Breast epithelium (tissue), 4 donors: ENCODE data around the gene HMGCLL1. TPM values are rescaled to one million over a fixed set of nuclear protein-coding genes. Genes with fewer than 3 reads are reported as not detected.

ENCODE experiments used
- DNase-seq, 2 donors: peaks; one replicate each; pipeline ENCODE4 v3.0.0-alpha.2; 2019; ENCODE audit warnings: low spot score in 2 of 2
- H3K27ac ChIP-seq, 2 donors: fragments of 200-600 bp; sonication (generic) in 1 of 2; one replicate each; pipeline ENCODE4 v1.5.1; 2016 to 2019; ENCODE audit warnings: mild to moderate bottlenecking in 1 of 2
- H3K27me3 ChIP-seq, 2 donors: fragments of 200-600 bp; sonication (generic) in 1 of 2; one replicate each; pipeline versions ENCODE4 v1.5.1 to v1.6.0; 2017 to 2019; ENCODE audit warnings: control low read depth in 1 of 2, mild to moderate bottlenecking in 1 of 2
- H3K36me3 ChIP-seq: fragments of 200-600 bp; one replicate; pipeline ENCODE4 v1.5.1; 2019
- H3K4me1 ChIP-seq, 2 donors: fragments of 200-600 bp; sonication (generic); one replicate each; pipeline ENCODE4 v1.5.1; 2016 to 2019; ENCODE audit warnings: control low read depth in 1 of 2
- H3K4me3 ChIP-seq, 3 donors: fragments of 200-600 bp; sonication (generic); 1 replicate in 2 of 3; 2 replicates in 1 of 3; pipeline ENCODE4 v1.5.1; 2016 to 2019; ENCODE audit warnings: mild to moderate bottlenecking in 3 of 3, moderate library complexity in 2 of 3
- H3K9me3 ChIP-seq, 2 donors: fragments of 200-600 bp; sonication (generic) in 1 of 2; one replicate each; pipeline ENCODE4 v1.5.1; 2016 to 2019; ENCODE audit warnings: control low read depth in 1 of 2
- POLR2A ChIP-seq: fragments of 450-650 bp; IDR thresholded peaks from one replicate; pipeline ENCODE4 v1.6.1; 2016; ENCODE audit warnings: antibody characterized with exemption, mild to moderate bottlenecking, moderate library complexity
- POLR2AphosphoS5 ChIP-seq, 3 donors: sonication (generic); formaldehyde crosslinking; IDR thresholded peaks; one replicate each; pipeline ENCODE4 v1.6.1; 2017; ENCODE audit warnings: antibody characterized with exemption in 3 of 3
- intact Hi-C: fragments of 100-400 bp; cut with DNase I; formaldehyde crosslinking; loops from one replicate; pipeline ENCODE4 v1.15.1; 2023; ENCODE audit warnings: low total_unique reads
- total RNA-seq, 3 donors: library from RNA; depleted of rRNA; stranded (reverse); fragments of >200 nt; gene quantifications; one replicate each; pipeline ENCODE4 v1.1.0, GENCODE V29; 2016
- TF ChIP-seq, protein P1 (sequence below), 3 donors: fragments of 450-650 bp; IDR thresholded peaks; one replicate each; pipeline ENCODE4 v1.5.1; 2016 to 2017; ENCODE audit warnings: antibody characterized with exemption in 3 of 3, mild to moderate bottlenecking in 3 of 3, moderate library complexity in 3 of 3

Gene HMGCLL1
- total RNA-seq, 3 donors from 2014 or later, result 2.6 to 6.9 (median 3.7) TPM

DNA sequence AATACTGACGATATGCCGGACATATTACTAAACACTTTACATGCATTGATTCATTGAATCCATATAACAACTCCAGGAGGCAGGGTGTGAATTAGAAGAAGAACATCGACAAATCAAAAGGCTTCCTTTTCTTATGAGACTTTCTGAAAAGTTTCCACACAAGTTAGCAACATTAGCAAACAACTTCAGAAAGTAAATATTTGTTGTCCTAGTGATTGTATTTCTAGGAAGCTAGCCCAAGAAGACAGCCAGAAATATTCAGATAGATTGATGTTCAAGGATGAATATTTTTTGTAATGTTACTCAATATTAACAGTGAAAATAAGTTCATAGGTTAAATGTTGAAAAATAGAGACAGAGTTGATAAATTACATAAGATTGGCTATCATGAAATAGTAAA lies 131.1 kb downstream of the HMGCLL1 start:
- Histone ChIP-seq H3K27me3 (no peaks in the 10 kb centered on the region), H3K9me3 (no peaks in the 10 kb centered on the region), H3K4me3 (no peak overlapping the region), H3K27ac (no peak overlapping the region), H3K36me3 (no peaks in the 10 kb centered on the region), H3K4me1 (no peaks in the 10 kb centered on the region)
- no peak for TF ChIP-seq POLR2AphosphoS5 (IDR thresholded peaks at IDR 0.05)
- no peak for TF ChIP-seq POLR2A
- TF ChIP-seq, protein P1, sequence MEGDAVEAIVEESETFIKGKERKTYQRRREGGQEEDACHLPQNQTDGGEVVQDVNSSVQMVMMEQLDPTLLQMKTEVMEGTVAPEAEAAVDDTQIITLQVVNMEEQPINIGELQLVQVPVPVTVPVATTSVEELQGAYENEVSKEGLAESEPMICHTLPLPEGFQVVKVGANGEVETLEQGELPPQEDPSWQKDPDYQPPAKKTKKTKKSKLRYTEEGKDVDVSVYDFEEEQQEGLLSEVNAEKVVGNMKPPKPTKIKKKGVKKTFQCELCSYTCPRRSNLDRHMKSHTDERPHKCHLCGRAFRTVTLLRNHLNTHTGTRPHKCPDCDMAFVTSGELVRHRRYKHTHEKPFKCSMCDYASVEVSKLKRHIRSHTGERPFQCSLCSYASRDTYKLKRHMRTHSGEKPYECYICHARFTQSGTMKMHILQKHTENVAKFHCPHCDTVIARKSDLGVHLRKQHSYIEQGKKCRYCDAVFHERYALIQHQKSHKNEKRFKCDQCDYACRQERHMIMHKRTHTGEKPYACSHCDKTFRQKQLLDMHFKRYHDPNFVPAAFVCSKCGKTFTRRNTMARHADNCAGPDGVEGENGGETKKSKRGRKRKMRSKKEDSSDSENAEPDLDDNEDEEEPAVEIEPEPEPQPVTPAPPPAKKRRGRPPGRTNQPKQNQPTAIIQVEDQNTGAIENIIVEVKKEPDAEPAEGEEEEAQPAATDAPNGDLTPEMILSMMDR (IDR thresholded peaks at IDR 0.05), result no peak
- intact Hi-C loops, result loop anchor here (10.0 kb wide), 1 partner anchor 397 kb away; no protein-coding TSS in a partner anchor
- no peak for DNase-seq

DNA sequence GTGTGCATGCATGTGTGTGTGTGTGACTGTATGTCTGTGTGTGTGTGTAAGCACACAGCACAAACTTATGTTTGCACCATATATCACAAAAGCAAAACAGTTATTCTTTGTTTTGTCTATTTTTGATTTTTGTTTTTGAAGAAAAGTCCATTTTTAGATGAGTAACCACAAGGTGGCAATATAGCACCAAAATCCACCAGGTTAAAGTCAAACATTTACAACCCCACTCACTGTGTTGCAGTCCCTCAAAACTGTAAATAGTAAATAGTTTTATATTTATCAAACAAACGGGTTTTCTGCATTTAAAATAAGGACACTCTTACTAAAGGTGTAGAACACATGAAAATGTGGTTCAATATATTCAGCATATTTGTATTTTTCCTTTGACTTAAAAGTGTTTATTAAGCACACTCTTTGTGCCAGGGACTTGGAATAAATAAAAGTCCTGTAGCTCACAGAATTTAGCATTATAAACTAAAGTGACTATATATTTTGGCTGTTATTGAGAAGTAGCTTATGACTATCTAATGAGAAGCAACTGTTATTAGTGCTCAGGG lies 133.3 kb downstream of the HMGCLL1 start:
- no peaks in the 10 kb centered on the region for H3K9me3 ChIP-seq
- TF ChIP-seq POLR2AphosphoS5 (IDR thresholded peaks at IDR 0.05), result no peak
- TF ChIP-seq, protein P1 (IDR thresholded peaks at IDR 0.05), result peak; percentile 50 to 78 (median 61)
- TF ChIP-seq POLR2A, result no peak
- no peaks in the 10 kb centered on the region for H3K27me3 ChIP-seq
- H3K4me1 ChIP-seq, result no peaks in the 10 kb centered on the region
- no peak for DNase-seq
- no peak overlapping the region for H3K27ac ChIP-seq
- intact Hi-C loops, result loop anchor here (10.0 kb wide), 1 partner anchor 399 kb away; no protein-coding TSS in a partner anchor
- H3K4me3 ChIP-seq, result no peak overlapping the region
- no peaks in the 10 kb centered on the region for H3K36me3 ChIP-seq

DNA sequence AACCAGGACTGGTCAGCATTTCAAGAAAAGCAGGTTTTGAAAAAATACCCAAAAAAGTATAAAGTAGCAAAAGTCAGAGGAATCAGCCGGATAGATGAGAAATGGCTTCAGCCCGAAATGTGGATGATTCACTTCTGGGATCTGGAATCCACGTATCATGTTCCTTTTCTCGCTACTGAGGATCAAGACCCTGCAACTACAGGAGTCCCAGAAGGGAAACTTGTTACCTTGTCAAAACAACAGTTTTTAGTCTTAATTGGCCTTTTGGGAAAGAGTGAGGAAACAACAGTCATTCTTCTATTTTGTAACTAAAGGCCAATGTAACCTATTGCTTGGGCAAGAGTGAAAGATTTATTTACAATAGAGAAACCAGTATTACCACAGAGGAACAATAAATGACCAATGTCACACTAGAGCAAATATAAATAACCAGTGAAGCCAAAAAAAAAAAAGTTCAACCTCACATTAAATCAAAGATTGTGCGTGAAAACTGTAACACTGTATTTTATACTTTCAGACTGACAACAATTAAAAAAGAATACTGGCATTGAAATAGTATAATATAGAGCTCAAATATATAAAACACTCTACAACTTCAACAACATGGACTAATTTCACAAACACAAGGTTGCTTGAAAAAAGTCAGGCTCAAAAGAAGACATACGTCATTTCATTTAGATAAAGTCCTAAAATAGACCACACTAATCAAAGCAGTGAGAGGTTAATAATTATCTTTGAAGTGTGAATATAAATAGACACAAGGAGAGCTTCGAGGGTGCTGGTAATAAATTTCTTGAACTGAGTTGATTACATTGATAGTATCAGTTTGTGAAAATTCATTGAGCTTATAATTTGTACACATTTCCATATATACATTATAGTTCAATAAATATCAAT lies 135.5 kb downstream of the HMGCLL1 start:
- Histone ChIP-seq H3K4me1 (no peaks in the 10 kb centered on the region), H3K4me3 (no peak overlapping the region), H3K9me3 (no peaks in the 10 kb centered on the region), H3K27me3 (no peaks in the 10 kb centered on the region), H3K36me3 (no peaks in the 10 kb centered on the region), H3K27ac (no peak overlapping the region)
- intact Hi-C loops, result loop anchor here (10.0 kb wide), 1 partner anchor 401 kb away; no protein-coding TSS in a partner anchor
- no peak for DNase-seq
- TF ChIP-seq POLR2AphosphoS5 (IDR thresholded peaks at IDR 0.05), result no peak
- no peak for TF ChIP-seq POLR2A
- TF ChIP-seq, protein P1 (IDR thresholded peaks at IDR 0.05), result no peak

DNA sequence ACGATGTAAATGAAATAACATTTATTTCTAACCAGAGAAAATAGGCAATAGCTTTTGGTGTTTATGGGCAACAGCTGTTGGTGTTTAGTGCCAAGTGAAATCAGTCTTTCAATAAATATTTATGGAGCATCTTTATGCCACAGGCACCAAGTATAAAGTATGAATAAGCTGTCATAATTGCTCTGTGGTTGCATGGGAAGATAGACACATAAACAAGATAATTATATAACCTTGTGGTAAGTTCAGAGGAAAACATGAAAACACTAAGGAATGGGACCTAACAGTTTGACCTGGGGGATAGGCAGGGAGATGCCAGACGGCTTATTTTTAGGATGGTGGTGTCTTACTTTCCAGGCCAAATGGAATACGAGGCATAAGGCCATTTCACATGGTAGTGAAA lies 140.8 kb downstream of the HMGCLL1 start:
- H3K9me3 ChIP-seq, result no peaks in the 10 kb centered on the region
- no peaks in the 10 kb centered on the region for H3K4me1 ChIP-seq
- no peaks in the 10 kb centered on the region for H3K36me3 ChIP-seq
- H3K27me3 ChIP-seq, result no peaks in the 10 kb centered on the region
- no peak overlapping the region for H3K4me3 ChIP-seq
- no peak for DNase-seq
- H3K27ac ChIP-seq, result no peak overlapping the region
- intact Hi-C loops, result no loop called here
- TF ChIP-seq POLR2AphosphoS5 (IDR thresholded peaks at IDR 0.05), result no peak
- TF ChIP-seq POLR2A, result no peak
- TF ChIP-seq, protein P1 (IDR thresholded peaks at IDR 0.05), result no peak

DNA sequence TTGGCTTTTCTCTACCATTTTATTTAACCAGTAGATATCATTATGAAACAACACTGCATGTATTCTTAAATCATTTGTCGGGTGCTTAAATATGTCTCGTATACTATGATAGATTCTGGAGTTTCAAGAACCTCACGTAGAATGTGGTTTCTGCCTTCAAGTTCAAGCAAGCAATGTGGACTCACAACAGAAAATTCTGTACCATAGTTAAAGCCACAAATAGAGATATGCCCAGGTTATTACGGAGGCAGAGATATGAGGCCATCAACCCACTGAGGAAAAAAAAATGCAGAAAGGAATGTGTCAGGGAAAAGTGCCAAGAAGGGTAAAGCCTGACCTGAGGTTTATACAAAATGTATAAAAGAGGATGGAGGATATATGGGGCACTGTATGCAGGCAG lies 141.9 kb downstream of the HMGCLL1 start:
- TF ChIP-seq POLR2AphosphoS5 (IDR thresholded peaks at IDR 0.05), result no peak
- no peak for TF ChIP-seq POLR2A
- TF ChIP-seq, protein P1 (IDR thresholded peaks at IDR 0.05), result no peak
- H3K27me3 ChIP-seq, result no peaks in the 10 kb centered on the region
- intact Hi-C loops, result no loop called here
- no peak for DNase-seq
- no peak overlapping the region for H3K4me3 ChIP-seq
- no peaks in the 10 kb centered on the region for H3K36me3 ChIP-seq
- no peak overlapping the region for H3K27ac ChIP-seq
- no peaks in the 10 kb centered on the region for H3K4me1 ChIP-seq
- H3K9me3 ChIP-seq, result no peaks in the 10 kb centered on the region
